Measurements from ENCODE around the gene MGAT5.

MGAT5 gene

GRCh38 chr2:134253804-134254203 lies at the start of gene MGAT5:
MGAT5 (plus strand) TSS chr2:134254072; CDS start chr2:134254404, 332 bp downstream.
- DNase-seq (ENCODE audit: low read depth in 3 of 3), result no peak

- DNase-seq (ENCODE audit: low read depth in 3 of 3), result no peak
Measured at GRCh38 chr2:134205087-134205486, 48.8 kb upstream of the MGAT5 start.

GRCh38 chr2:134206031-134206430 lies 47.8 kb upstream of the MGAT5 start:
- no peak for DNase-seq (ENCODE audit: low read depth in 3 of 3)

- DNase-seq (ENCODE audit: low read depth in 3 of 3), result no peak
Measured at GRCh38 chr2:134206573-134206972, 47.3 kb upstream of the MGAT5 start.

GRCh38 chr2:134207589-134208209 lies 46.2 kb upstream of the MGAT5 start:
- DNase-seq (ENCODE audit: low read depth in 3 of 3), result peak; percentile 37 to 58 (median 53)

- no peak for DNase-seq (ENCODE audit: low read depth in 3 of 3)
Measured at GRCh38 chr2:134208825-134209224, 45.0 kb upstream of the MGAT5 start.

GRCh38 chr2:134212746-134213145 lies 41.1 kb upstream of the MGAT5 start:
- no peak for DNase-seq (ENCODE audit: low read depth in 3 of 3)

GRCh38 chr2:134216152-134216829 lies 37.6 kb upstream of the MGAT5 start:
- DNase-seq (ENCODE audit: low read depth in 3 of 3), result no peak

- no peak for DNase-seq (ENCODE audit: low read depth in 3 of 3)
Measured at GRCh38 chr2:134217351-134217750, 36.5 kb upstream of the MGAT5 start.

- peak in 1 of 3 experiments; percentile 45 for DNase-seq (ENCODE audit: low read depth in 3 of 3)
Measured at GRCh38 chr2:134217924-134218323, 35.9 kb upstream of the MGAT5 start.

- no peak for DNase-seq (ENCODE audit: low read depth in 3 of 3)
Measured at GRCh38 chr2:134218414-134218813, 35.5 kb upstream of the MGAT5 start.

GRCh38 chr2:134218930-134219658 lies 34.8 kb upstream of the MGAT5 start:
- DNase-seq (ENCODE audit: low read depth in 3 of 3), result no peak

GRCh38 chr2:134220344-134220974 lies 33.4 kb upstream of the MGAT5 start:
- DNase-seq (ENCODE audit: low read depth in 3 of 3), result no peak

GRCh38 chr2:134224005-134224404 lies 29.9 kb upstream of the MGAT5 start:
- DNase-seq (ENCODE audit: low read depth in 3 of 3), result no peak

GRCh38 chr2:134225173-134225572 lies 28.7 kb upstream of the MGAT5 start:
- no peak for DNase-seq (ENCODE audit: low read depth in 3 of 3)

- DNase-seq (ENCODE audit: low read depth in 3 of 3), result no peak
Measured at GRCh38 chr2:134225841-134226240, 28.0 kb upstream of the MGAT5 start.

- no peak for DNase-seq (ENCODE audit: low read depth in 3 of 3)
Measured at GRCh38 chr2:134226601-134227000, 27.3 kb upstream of the MGAT5 start.

- no peak for DNase-seq (ENCODE audit: low read depth in 3 of 3)
Measured at GRCh38 chr2:134227666-134228065, 26.2 kb upstream of the MGAT5 start.

- DNase-seq (ENCODE audit: low read depth in 3 of 3), result no peak
Measured at GRCh38 chr2:134228493-134228903, 25.4 kb upstream of the MGAT5 start.

- no peak for DNase-seq (ENCODE audit: low read depth in 3 of 3)
Measured at GRCh38 chr2:134229540-134229939, 24.3 kb upstream of the MGAT5 start.

- no peak for DNase-seq (ENCODE audit: low read depth in 3 of 3)
Measured at GRCh38 chr2:134230885-134231284, 23.0 kb upstream of the MGAT5 start.

GRCh38 chr2:134231301-134231964 lies 22.4 kb upstream of the MGAT5 start:
- no peak for DNase-seq (ENCODE audit: low read depth in 3 of 3)
